GM21786 (cell line): ENCODE results near the gene CX3CR1.

Experiments
- ATAC-seq: cut with Tn5 transposase; IDR thresholded peaks from one replicate; pipeline ENCODE4 v1.9.1; 2021; ENCODE audit not compliant: unreplicated experiment

CX3CR1 gene

GRCh38 chr3:39292961-39293360, 13.1 kb upstream of the CX3CR1 start:
- ATAC-seq: no peak

GRCh38 chr3:39291903-39292329, 12.1 kb upstream of the CX3CR1 start:
- no peak for ATAC-seq

- no peak for ATAC-seq
Observed at GRCh38 chr3:39290255-39290654, 10.4 kb upstream of the CX3CR1 start.

DNA sequence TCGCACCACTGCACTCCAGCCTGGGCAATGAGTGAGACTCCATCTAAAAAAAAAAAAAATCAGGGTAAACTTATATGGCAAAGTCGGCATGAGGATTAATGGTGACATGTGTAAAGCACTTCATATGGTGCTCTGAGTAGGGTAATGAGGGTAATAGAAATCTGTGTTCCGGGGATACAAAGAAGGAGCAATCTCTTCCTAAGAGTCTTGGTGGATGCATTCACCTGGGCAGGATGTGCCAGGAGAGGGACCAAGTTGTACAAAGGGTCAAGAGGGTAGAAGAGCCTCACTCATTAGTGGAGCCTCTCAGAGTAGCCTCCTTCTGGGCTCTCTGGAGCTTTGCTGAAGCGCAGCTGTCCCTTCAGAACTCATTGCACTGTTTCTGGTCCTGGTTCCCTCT, 9.3 kb upstream of the CX3CR1 start:
- no peak for ATAC-seq

- peak; percentile 95 for ATAC-seq
Observed at GRCh38 chr3:39288300-39288808, 8.5 kb upstream of the CX3CR1 start.

- no peak for ATAC-seq
Observed at GRCh38 chr3:39287216-39288164, 7.7 kb upstream of the CX3CR1 start.

- ATAC-seq: no peak
Observed at GRCh38 chr3:39286771-39287170, 6.9 kb upstream of the CX3CR1 start.

GRCh38 chr3:39285332-39285731, 5.5 kb upstream of the CX3CR1 start:
- no peak for ATAC-seq

- ATAC-seq: no peak
Observed at GRCh38 chr3:39284457-39284881, 4.6 kb upstream of the CX3CR1 start.

DNA sequence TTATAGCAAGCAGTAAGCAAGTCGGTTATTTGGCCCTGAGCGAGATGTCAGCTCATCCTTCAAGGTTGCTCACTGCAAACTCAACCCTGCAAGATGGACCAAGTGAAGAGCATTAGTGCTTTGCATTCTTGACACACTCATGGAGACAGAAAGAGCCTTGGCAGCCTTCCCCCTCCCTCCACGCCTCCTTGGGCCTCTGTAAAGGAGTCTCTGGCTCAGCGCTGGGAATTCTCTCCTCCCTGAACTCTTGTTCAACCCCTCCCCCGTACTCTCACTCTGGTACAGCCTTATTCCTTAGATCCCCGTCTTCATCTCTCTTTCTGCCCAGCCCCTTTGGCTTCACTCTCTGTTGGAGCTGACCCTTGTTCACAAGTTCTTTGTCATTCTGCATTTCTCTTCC, 2.2 kb upstream of the CX3CR1 start:
- no peak for ATAC-seq

- ATAC-seq: no peak
Observed at GRCh38 chr3:39281533-39281932, 1.7 kb upstream of the CX3CR1 start.

DNA sequence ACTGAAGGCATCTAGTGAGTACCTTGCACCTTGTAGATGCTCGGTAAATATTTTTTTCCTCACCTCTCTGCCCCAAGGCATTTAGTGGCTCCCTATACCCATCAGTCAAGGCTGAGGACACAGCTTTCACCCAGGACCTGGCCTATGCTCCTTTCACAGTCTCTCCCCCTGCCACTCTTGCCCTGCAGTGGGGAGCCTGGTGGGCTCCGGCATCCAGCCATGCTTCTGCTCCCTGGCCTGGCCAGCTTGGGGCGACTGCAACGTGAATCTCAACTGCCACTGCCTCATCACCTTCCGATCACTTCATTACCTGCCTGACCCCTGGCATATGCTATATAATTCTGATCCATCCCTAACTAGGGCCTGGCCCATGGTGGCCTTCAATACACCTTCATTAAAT, 735 bp upstream of the CX3CR1 start:
- no peak for ATAC-seq

GRCh38 chr3:39278616-39278935, 1.3 kb downstream of the CX3CR1 start:
- no peak for ATAC-seq

DNA sequence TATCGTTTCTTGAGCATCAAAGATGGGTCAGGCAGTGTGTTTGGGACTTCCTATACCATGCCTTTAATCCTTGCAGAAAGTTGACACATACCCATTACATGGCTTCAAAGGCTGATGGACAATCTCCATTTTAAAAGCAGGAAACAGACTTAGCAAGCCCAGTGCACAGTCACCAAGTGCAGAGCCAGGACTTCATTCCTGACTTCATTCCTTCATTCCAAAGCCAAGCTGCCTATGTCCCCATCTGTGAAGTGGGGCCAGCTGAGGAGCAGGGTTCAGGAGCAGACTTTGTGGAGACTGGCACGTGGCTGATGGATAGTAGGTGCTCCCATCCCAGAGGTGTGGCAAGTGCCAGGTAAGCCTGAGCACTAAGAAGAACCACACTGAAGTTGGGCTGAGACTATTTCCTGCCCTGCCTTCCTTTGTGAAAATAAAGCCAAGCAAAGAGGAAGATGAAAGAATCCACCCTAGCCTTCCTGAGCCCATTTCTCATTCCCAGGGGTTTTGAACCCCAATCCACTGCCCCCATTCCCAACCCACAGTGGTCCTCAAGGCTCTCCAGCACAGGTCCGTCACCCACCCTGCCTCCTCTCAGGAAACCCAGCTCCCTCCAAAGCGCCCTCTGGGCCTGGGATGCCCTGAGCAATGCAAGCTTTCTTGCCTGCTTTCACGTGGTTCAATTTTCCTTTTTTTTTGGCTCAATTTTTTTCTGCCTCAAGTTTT, 1.8 kb downstream of the CX3CR1 start:
- ATAC-seq: no peak

DNA sequence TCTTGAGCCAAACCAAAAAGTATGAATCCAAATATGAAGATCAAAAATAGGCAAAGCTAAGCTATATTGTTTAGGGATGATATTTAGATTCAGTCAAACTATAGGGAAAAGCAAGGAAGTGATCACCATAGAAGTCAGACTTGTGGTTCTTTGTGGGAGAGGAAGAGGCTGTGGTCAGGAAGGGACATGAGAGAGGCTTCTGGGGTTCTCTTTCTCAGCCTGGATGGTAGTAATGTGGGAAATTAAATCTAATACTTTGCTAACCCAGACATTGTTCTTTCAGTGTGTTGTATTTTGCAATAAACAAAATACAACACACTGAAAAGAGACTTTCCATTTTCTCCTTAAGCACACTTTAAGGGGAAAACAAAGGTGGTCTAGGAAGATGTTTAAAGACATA, 3.1 kb downstream of the CX3CR1 start:
- no peak for ATAC-seq

DNA sequence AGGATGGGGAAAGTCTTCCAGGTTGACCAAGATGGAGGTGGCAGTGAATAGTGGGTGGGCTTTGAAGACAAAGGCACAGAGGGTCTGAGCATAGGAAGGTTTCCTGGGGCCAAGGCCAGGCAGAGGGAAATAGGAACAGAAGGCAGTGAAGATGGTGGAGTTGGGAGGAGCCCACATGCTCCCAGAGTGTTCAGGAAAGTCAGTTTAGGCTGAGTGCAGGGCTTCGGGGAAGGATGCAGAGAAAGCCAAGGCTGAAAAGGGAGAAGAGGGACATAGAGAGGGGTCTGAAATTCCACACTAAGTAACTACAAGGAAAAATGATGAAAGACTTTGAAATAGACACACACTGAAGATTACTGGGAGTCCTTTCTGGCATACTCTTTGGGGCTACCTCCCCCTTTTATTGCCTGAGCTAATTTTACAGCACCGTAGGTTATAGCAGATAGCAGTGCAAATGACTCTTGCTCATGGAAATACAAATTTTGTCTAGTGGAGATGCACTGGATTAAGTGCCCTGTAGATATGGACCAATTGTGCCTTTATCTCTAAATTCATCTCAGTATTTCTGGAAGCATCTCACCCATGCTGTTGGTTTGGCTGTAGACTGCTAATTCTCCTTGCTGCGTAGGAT, 3.8 kb downstream of the CX3CR1 start:
- no peak for ATAC-seq

GRCh38 chr3:39275052-39275451, 4.8 kb downstream of the CX3CR1 start:
- ATAC-seq: no peak

GRCh38 chr3:39273119-39273518, 6.7 kb downstream of the CX3CR1 start:
- ATAC-seq: no peak

- ATAC-seq: no peak
Observed at GRCh38 chr3:39272191-39272590, 7.6 kb downstream of the CX3CR1 start.

GRCh38 chr3:39271363-39271914, 8.4 kb downstream of the CX3CR1 start:
- no peak for ATAC-seq

- ATAC-seq: no peak
Observed at GRCh38 chr3:39269528-39269927, 10.3 kb downstream of the CX3CR1 start.
